Measurements from ENCODE around the gene DLD.
"Not testable (repeated sequence)": the region's sequence is repeated elsewhere in the genome, so short reads cannot be mapped to it uniquely, and the experiment has no call there.

DLD gene

DNA sequence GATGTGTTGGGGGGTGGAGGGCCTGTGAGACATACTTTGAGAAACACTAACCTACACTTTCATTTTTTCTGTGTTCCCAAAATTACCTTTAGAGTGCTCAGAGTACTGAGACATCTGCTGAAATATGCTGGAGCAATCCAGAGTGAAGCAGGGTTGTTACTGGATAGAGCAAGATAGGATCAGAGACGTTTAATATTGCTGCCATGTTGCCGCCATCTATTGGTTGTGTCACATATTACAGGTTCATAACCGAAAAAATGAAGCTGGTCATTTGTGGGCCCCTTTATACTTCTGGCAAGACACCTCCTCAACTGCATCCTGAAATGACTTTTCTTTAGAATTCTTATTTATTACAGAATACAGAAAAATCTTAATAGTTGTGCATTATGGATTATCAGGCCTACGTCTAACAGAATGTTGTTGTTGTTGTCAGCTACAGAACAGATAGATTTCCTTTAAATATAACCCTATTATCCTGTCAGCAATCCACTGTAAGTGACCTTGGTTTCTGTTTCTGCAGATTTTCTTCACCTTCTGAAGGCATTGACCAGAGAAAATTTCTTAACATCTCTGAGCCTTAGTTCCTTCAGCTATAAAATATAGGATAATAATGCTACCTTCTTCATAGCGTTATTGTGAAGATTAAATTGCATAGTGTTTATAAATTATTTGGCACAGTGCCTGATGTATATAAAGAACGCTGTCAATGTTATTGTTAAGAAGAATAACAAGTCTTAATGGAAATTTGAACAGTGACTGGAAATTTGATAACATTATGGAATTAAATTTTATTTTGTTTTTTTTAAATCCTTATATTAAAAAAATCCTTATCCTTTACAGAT is 16.2 kb upstream of the DLD start:
- no peak for DNase-seq

DNA sequence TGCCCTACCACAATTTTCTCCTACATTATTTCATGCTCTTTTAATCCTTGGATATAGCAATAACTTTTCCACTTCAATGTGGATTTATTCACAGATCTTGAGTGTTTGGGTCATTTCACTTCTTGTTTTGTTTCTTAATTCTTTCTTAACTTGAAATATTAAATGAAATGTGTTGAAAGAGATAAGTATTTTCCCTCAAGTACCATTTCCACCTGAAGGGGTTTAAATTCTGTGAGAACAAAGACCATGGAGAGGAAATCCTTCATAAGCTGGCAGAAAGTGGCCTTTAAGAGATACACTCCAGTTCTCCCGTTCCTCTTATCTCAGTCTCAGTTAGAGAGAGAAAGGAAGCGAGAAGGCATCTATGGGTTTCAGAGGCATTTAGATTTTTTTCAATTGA is 14.1 kb upstream of the DLD start:
- no peak for DNase-seq

DNA sequence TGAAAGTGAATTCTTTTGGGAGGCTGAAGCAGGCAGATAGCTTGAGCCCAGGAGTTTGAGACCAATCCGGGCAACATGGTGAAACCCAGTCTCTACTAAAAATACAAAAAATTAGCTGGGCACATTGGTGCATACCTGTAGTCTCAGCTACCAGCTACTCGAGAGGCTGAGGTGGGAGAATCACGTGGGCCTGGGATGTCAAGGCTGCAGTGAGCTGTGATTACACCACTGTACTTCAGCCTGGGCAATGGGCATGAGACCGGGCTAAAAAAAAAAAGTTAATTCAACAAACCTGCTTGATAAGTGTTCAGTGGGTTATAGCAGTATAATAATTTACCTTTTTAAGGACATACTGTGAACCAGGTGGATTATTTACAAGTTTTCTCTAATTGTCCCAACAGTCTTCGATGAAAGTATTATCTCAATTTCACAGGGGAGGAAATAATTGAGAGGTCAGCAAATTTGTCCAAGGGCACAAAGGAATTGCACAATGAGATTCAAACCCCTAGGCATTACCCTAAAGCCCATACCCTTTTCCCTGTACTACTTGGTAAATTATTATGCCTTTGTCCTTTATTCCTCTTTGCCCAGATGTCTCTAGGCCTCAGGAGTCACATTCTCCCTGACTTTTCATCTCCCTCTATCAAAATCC is 13.1 kb upstream of the DLD start:
- no peak for DNase-seq

DNA sequence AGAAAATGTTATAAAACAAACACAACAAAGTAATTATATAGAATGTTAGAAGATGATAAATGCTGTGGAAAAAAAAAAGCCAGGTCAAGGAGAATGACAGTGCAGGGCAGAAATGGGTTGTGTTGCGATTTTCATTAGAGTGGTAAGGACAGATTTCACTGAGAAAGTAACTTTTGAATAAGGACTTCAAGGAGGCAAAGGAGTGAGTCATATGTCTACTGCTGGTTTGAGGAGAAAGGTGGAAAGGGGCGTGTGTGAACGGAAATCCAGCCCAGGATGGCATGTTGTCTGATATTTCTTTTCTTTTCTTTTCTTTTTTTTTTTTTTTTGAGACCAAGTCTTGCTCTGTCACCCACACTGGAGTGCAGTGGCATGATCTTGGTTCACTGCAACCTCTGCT is 12.3 kb upstream of the DLD start:
- DNase-seq = no peak

DNA sequence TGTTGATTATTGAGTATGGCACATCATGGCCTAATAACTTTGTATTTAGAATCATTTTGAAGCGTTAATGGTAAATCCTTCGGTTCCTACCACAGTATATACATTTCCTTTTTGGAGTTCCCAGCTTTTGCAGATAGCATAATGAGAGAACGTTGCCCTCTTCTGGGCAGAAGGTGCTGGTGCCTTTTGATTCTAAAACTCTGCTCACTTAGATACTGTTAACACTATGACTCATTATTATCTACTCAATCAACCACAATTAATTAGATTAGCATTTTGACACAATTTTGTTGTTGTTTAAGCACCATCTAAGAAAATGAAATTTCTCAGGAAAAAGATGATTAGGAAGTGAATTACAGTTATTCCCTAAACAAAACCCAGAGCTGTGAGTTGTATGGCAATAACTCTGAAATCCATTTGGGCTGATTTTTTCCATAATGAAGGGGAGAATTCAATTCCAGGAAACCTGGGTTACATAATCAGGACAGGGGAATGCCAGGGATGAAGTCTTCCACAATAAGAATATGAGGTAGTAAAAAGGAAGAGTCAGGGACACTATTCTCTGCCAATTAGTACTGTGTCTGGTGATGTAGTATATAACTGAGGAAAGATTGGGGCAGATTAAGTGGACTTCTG is 11.5 kb upstream of the DLD start:
- peak; percentile 24 for DNase-seq

DNA sequence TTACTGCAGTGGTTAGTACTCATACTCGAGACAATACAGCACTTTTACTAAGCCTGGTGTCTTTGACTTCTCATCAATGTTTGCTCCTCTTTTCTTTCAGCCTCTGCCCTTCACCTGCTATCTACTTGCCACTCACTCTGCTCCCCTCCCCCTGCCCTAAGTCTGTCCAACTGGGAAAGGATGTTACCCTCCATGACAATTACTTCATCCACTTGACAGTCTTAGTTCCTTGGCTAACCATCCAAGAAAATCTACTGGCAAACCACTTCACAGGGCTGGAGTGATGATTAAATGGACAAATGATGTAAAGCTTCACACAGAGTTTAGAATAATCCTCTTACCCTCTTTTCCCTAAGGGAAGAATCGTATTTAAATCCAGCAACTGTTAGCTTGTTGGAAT is 8.2 kb upstream of the DLD start:
- DNase-seq = no peak

DNA sequence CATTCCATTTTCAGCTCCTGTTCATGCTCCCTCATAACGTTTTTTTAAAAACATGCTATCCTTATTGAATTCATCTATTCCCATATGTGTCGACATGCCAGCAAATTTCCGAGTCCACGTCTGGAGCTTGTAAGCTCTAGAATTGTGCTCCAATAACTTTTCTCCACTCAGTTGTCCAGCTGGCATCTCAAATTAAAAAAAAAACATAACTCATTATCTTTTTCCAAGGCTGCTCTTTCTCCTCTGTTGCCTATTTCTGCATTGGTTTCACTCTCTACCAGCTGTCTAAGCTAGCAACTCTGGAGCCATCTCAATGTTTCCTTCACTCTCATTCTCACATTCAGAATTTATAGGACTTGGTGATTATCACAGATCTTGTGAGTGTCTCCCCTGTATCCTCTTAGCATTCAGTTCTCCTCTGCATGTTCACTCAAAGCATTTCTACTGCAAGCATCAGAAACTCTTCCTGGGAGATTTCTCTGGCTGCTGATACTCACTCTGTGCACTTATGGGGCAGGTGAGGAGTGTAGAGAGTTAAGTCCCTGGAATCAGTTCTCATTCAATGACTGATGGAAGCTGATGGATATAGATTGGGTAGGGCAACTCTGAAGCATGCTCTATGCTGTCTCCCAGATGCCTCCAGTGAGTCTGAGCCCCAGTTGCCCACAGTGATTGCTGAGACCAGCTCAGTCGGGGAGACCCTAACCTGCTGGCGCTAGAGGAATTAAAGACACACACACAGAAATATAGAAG is 6.7 kb upstream of the DLD start:
- no peak for DNase-seq

DNA sequence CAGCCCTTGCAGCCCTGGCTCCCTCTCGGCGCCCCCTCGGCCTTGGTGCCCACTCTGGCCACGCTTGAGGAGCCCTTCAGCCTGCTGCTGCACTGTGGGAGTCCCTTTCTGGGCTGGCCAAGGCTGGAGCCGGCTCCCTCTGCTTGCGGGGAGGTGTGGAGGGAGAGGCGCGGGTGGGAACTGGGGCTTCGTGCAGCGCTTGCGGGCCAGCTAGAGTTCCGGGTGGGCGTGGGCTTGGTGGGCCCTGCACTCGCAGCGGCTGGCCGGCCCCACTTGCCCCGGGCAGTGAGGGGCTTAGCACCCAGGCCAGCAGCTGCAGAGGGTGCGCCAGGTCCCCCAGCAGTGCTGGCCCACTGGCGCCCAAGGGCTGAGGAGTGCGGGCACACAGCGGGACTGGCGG is 3.2 kb upstream of the DLD start:
- not testable (repeated sequence) for DNase-seq

DNA sequence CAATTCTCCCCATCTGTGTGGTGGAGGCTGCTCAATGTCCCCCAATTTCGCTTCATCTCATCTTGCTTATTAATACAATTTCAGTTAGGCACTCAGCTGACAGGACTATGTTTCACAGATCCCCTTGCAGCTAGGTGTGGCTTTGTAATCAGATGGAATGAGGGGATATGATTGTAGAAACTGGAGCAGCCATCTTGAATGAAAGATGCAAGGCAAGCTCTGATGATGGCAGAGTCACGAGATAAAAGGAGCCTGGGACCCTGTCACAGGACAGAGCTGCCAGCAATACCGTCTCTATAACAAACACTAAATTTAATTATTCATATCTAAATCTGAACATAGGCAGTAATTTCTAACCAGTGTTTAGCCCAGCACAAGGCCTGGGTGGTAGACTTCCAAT is 991 bp upstream of the DLD start:
- no peak for DNase-seq

DNA sequence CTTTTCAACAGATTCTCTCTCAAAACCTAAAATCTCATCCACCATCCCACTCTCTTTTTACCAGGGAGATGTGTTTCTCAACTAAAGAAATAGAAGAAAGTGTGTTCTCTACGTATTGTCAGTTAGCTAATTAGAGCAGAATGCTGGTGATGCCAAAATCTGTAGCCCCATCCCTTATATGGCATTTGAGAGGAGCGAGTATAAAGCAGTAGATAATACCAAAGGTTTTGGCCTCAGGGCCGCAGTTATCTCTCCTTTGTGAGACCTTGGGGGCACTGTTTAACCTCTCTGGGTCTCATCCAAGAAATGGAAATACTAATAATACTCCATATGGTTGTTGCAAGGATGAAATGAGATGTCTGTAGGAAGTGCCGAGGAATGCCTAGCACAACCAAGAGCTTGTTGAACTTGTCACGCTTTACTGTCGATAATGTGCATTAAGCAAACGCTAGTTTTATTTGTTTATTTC is 456 bp upstream of the DLD start:
- DNase-seq = no peak

DNA sequence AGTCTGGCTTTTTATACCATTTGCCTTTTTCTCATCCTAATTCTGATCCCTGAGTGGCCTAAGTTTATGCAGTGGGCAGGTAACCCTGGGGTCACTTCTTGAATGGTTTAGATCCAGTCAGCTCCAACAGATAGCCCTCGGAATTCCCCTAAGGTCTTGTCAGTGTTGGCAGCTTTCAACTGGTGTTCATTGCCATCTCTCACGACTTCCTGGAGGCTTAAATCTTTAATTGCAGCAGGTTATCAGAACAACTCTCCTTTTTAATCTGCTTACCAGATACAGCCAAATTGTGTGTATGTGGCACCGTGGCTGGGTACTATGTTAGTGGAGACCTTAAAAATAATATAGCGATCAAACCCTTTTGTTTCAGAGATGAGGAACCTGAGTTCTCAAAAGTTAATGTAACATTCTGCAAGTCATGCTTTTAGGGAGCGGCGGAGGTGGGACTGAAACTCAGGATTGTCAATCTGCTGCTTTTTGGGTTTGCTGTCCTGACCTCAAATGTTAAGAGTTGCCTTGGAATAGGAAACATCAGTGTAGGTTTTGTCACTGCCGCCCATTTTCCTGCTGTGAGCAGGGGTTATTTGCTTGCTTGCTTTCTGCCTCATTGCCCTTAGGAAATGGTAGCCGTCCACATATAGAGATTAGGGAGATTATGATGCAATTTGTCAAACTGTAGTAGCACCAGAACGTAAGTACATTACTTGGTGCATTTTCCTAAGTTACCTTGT is 818 bp downstream of the DLD start:
- no peak for DNase-seq

DNA sequence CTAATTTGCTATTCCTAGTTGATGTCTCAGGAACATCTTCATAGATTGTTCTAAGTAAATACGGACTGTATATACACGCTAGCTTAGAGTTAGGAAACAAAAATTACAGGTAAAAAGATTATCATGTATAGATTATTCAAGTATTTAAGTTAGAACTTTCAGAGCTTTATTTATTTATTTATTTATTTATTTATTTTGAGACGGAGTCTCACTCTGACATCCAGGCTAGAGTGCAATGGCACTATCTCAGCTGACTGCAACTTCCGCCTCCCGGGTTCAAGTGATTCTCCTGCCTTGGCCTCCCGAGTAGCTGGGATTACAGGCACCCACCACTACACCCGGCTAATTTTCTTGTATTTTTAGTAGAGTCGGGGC is 1.4 kb downstream of the DLD start:
- not testable (repeated sequence) for DNase-seq

DNA sequence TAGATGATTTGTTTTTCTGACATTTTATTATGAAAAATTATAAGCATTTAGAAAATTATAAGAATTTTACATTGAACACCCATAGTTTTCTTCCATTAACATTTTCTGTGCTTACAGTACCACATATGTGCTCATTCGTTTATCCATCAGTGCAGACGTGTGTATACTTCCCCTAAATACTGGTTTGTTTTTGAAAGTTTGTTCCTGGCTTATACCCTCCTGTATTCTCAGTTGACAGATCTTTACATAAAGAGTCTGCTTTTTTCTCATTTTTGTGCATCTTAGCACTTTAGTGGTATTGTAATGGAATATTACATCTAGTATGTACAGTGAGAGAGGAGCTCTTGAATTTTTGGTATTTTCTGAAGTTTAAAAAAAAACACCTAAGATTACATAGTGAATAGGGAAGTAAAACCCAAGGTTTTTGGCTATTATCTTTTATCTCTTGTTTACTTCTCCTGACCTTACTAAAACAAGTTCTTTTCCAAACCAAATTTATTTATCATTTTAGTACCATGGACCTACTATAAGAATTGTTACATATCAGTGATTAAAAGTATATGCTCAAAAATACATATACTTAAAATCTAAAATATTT is 8.1 kb downstream of the DLD start:
- no peak for DNase-seq

DNA sequence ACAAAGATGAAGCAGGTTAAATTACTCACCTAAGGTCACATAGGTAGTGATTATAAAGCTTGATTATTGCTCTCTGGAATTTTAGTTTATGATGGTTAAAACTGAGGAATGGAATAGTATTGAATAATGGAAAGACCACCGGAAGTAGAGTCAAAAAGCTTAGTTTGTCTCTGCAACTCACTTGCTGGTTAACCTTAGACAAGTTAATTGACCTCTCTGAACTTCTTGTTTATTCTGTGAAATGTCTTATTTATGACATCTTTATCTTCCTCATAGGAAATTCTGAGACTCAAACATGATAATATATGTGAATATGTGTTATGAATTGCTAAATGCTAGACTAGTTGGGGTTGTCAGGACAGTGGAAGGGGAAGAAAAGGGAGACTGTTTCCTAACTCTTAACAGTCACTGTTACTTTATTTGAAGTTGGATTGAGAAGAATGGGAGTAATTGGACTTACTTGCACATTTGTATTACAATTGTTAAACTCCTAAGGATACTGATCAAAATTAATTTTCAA is 9.6 kb downstream of the DLD start:
- no peak for DNase-seq

DNA sequence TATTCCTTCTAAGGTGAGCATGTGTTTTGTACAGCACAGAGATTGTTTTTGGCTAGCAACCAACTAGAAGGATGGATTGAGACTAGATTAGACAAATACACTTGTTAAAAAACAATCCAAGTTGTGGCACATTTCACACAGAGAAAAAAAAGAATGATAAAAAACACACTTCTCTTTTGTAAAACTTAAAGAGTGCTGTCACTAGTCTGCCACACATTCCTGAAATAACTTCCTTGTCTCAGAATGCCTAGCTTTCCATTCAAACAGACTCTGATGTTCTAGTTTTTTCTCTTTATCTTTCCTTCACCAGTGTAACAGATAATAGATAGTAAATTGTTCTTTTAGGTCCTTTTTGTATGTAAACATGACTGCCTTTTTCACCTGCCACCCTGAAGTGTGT is 11.4 kb downstream of the DLD start:
- DNase-seq = no peak

DNA sequence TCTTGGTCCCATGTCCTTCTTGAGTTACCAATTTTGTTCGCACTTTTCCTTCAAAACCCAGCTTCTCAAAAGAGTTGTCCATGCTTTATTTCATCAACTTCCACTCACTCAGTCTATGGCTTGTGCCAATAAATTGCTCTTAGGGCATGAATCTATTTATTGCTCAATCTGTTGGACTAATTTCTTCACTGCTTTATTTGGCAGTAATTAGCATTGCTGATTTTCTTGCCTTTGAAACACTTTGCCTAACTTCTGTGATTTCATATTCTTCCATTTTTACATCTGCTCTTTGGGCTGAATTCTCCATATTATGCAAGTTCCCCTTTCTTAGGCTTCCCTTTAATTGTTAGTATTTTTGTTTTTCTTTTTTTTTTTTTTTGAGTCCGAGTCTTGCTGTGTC is 16.8 kb downstream of the DLD start:
- no peak for DNase-seq

DNA sequence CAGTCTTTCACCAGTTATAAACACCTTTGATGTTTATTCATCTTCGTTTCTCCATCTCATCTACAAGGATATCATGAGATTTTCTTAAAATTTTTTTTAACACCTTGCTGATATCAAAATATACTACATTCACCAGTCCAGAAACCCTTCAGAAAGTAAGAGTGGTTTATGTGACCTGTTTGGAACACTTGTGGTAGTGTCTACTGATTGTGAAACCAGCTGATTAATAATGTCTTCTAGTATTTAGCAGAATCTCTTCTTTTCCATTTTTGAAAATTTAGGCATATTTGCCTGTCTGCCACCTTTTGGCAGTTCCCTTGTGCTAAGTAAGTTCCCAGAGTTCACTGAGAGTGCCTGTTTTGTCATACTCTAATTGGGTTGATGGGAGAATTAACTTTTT is 18.5 kb downstream of the DLD start:
- no peak for DNase-seq

DNA sequence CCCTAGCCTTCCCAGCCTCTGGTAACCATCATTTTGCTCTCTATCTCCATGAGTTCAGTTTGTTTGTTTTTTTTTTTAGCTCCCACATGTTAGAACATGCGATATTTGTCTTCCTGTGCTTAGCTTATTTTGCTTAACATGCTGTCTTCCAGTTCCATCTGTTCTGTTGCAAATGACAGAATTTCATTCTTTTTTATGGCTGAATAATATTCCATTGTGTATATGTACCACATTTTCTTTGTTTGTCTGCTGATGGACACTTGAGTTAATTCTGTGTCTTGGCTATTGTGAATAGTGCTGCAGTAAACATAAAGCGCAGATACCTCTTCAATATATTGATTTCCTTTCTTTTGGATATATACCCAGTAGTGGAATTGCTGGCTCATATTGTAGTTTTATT is 21.0 kb downstream of the DLD start:
- no peak for DNase-seq

DNA sequence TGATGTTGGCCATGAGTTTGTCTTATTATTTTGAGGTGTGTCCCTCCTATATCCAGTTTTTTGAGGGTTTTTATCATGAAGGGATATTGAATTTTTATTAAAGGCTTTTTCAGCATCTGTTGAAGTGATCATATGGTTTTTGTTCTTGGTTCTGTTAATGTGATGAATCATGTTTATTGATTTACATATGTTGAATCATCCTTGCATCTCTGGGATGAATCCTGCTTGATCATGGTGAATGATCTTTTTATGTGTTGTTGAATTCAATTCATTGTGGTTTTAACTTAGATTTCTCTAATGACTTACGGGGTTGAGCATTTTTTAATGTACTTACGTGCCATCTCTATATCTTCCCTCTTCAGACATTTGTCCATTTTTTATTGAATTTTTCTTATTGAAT is 22.9 kb downstream of the DLD start:
- no peak for DNase-seq

DNA sequence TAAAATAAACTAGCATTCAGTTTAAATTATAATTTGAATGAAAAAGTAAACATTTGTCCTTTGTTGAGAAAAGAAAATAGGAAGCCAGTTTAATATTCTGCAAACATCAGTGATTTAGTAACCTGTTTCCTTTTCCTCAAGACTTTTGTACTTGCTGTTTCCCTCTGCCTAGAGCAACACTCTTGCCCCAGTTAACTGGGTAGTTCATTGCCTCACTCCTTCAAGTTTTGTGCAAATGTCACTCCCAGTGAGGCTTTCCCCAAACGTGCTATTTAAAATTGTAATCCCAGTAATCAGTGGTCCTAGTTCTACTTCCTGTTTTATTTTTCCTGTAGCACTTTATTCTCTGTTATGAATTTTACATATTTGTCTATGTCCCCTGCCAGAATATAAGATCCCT is 23.8 kb downstream of the DLD start:
- DNase-seq = no peak

DNA sequence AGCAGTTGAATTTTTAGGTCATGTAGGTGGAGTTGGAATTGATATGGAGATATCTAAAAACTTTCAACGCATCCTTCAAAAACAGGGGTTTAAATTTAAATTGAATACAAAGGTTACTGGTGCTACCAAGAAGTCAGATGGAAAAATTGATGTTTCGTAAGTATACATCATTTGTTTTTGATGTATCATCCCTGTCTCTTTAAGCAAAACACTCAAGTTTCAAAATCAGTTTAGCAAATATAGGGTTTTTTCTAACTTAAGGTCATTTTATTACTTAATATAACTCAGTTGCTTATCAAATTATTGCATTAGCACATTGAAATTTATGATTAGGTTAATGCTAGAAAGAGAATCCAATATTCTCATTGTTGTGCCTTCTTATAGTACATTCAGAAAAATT is 24.6 kb downstream of the DLD start:
- no peak for DNase-seq

All from activated naive CD4-positive, alpha-beta T cell treated with anti-CD3 and anti-CD28 coated beads, Interleukin-2, amount 50 U/mL, for 16 hours (primary cell).